Uterus (tissue), 2 donors: Measurements from ENCODE around the gene GPR89A.

Source experiments
- POLR2A ChIP-seq, 2 donors: fragments of 450-650 bp; IDR thresholded peaks; one replicate each; pipeline ENCODE4 v1.6.1; 2016; ENCODE audit warnings: antibody characterized with exemption in 2 of 2, mild to moderate bottlenecking in 1 of 2, moderate library complexity in 1 of 2
- TF ChIP-seq, protein P1 (sequence below), 4 experiments: fragments of 200-600 bp in 2 of 4; fragments of 450-650 bp in 2 of 4; sonication (generic) in 2 of 4; IDR thresholded peaks; one replicate each; pipeline ENCODE4 v1.5.1; 2016 to 2019; ENCODE audit warnings: antibody characterized with exemption in 4 of 4, mild to moderate bottlenecking in 2 of 4, moderate library complexity in 1 of 4

GRCh38 chr1:145696630-145696960 is 88.8 kb downstream of the GPR89A start:
- TF ChIP-seq, protein P1, sequence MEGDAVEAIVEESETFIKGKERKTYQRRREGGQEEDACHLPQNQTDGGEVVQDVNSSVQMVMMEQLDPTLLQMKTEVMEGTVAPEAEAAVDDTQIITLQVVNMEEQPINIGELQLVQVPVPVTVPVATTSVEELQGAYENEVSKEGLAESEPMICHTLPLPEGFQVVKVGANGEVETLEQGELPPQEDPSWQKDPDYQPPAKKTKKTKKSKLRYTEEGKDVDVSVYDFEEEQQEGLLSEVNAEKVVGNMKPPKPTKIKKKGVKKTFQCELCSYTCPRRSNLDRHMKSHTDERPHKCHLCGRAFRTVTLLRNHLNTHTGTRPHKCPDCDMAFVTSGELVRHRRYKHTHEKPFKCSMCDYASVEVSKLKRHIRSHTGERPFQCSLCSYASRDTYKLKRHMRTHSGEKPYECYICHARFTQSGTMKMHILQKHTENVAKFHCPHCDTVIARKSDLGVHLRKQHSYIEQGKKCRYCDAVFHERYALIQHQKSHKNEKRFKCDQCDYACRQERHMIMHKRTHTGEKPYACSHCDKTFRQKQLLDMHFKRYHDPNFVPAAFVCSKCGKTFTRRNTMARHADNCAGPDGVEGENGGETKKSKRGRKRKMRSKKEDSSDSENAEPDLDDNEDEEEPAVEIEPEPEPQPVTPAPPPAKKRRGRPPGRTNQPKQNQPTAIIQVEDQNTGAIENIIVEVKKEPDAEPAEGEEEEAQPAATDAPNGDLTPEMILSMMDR (IDR thresholded peaks at IDR 0.05): no peak
- TF ChIP-seq POLR2A (IDR thresholded peaks at IDR 0.05): no peak
